Fibroblast of the conjunctiva (primary cell): Measurements from ENCODE around the gene CYSRT1.

ENCODE experiments used
- DNase-seq: peaks from one replicate; pipeline ENCODE4 v3.0.0-alpha.2; 2010; ENCODE audit warnings: low read depth

Gene CYSRT1, protein sequence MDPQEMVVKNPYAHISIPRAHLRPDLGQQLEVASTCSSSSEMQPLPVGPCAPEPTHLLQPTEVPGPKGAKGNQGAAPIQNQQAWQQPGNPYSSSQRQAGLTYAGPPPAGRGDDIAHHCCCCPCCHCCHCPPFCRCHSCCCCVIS

DNA sequence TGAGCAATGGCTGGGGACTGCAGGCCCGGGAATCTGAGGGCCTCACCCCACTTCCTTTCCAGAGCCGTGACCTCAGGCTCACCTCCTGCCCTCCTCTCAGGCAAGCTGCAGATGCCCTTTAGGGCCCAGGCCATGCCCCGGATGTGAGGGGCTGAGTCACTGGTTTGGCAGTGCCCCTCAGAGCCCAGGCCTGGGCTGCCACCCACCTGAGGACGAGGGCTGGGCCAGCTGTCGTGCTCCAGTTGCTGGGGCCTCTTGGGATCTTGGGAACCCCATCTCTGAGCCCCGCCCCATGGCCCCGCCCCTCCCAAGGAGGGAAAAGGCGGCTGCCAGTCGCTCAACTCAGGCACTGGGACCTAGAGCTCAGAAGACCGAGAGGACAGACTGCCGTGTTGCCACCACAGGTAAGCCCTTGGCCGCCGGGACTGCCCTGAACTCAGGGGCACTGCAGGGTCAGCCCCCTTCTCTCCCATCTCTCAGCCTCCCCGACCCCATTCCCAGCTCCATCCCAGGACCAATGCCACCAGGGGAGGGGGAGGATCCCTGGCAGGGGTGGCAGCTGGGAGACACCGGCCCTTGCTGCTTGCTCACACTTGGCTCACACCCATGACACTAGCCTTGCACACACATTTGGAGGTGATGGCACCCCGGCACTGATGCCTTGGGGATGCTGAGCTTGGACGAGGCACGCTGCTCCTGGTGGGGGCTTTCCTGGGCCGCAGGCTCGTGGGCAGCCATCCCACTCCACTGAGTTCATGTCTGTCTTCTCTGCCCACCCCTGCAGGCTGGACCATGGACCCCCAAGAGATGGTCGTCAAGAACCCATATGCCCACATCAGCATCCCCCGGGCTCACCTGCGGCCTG lies at the start of gene CYSRT1:
Gene CYSRT1 (plus strand): TSS at position 345 of the 865 bp plus-strand sequence. CDS start 448 bp downstream, at position 793.
- DNase-seq: no peak

DNA sequence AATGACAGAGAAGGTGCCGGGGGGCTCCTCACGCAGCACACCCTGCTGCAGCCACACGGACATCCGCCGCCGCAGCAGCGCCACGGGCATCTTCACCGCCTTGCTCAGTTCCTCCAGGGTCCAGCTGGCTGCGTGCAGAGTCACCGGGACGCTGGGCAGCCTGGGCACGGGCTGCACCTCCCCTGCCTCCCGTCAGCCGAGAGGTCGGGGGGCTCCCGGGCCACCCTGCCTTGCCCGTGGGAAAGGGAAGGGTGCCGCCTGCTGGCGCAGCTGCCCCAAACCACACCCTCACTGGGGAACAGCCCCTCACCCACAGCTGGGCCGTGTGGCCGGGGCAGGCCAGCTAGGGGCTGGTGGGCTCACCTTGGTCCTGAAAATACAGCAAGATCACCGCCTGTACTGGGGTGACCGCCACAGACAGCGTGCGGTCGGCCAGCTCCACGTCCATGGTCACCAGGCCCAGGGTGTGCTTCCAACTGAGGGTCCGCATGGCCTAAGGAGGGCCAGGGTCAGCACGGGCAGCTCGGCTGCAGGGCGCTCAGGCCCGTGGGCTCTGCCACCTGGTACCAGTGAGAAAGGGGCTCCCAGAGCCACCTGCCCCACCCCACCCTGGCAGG lies 49.5 kb upstream of the CYSRT1 start:
- no peak for DNase-seq

DNA sequence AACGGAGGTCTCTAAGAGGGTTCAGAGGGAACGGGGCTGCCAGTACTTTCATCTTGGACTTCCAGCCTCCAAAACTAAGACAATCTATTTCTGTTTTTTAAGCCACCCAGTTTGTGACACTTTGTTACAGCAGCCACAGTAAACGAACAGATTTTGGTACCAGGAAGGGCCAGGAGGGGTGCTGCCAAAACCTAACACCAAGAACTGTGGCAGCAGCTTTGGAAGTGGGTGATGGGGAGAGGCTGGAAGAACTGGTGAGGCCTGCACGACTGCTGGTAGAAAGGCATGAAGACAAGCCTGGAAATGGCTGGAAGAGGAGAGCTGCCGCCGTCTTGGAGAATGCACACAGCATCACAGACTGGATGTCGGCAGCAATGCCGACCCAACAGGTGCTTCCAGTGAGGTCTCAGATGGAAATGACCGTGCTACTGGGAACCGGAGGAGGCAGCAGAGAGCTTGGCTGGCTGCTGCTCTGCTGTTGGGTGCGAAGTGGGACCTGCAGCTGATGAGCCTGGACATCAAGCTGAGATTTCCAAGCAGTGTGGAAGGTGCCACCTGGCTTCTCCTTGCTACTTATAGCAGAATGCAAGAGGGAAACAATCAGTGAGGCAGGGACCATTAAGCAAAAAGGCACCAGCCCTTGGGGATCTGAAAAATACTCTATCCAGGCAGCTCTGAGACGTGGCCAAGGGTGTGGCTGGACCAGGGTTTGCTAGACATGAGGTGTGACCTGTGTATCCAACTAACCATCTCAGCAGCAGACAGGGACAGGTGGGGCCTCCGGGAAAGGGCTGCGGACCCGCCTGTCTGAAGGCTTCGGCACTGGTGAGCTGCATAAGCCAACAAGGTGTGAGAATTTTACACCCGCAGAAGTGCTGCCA lies 48.4 kb upstream of the CYSRT1 start:
- no peak for DNase-seq

DNA sequence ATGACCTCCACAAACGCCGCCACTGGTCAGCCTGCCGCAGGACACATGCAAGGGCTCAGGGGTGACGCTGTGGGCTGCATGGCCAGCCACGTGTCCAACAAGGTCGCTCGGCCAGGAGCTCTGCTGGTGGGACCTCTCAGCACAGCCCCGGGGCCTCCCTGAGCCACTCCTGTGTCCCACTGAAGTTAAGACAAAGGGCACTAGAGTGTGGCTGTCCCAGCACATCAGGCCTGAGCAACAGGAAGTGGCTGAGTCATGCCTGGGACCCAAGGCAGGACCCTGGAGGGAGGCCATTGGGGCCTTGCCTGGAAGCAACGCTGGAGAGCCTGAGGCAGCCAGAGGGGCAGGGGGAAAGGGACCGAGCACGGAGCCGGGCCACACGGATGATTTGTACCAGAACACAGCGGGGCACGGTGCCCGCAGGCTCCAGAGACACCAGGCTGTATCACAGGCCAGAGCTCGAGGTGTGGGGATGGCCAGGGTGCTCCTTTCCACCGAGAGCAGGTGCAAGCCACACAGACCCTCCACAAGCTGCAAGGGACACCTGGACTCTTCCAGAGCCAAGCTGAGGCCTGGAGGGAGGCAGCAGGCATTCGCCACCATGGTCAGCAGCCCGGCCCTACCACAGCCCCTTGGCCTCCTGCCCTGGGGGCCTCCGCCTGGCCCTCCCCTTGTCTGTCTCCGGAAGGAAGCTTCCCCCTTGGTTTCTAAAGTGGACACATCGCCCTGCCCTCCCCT lies 46.6 kb upstream of the CYSRT1 start:
- no peak for DNase-seq

DNA sequence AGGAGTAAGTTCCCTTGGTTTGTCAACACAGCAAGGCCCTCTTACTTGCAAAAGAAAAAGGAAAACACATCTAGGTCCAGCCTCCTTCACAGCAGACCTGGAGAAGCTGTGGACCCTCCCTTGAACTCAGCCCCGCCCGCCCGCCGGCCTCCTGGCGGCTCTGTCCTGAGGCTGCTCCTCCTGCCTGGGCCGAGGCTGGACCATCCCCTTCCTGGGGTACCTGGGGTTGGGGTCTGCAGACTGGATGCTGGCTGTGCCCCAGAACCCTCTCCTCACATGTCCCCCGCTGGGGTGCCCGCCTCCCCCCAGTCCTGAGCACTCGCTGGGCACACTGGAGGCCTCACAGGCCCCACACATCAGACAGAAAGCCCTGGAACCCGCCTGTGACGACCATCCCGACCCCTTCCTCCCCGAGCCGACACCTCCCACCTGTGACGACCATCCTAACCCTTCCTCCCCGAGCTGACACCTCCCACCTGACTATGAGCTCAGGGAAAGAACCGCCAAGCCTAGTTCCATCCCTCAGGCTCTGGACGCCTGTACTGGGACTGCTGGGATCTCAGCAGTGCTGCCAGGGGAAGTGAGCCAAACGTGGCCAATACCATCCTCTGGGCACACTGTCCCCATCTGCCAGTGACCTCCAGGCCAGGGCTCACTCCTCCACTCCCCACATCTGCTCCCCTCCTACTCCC lies 45.9 kb upstream of the CYSRT1 start:
- no peak for DNase-seq

DNA sequence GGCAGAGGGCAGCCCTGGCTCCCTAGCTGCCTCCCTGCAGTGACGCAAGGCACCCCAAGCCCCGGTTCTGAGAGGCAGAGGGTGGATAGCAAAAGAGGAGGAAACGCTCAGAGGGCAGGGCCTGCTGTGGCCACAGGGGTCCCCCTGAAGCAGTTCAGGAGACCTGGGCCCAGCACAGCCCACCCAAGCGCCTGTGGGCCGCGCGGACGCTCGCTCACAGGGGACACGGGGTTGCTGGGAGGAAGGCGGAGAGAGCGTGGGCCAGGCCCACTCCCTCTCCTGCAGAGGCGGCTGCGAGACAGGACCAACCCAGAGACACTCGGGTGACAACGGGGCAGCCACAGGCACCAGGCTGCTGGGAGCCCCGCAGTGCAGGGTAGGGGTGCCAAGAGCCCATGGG lies 45.2 kb upstream of the CYSRT1 start:
- DNase-seq: no peak

DNA sequence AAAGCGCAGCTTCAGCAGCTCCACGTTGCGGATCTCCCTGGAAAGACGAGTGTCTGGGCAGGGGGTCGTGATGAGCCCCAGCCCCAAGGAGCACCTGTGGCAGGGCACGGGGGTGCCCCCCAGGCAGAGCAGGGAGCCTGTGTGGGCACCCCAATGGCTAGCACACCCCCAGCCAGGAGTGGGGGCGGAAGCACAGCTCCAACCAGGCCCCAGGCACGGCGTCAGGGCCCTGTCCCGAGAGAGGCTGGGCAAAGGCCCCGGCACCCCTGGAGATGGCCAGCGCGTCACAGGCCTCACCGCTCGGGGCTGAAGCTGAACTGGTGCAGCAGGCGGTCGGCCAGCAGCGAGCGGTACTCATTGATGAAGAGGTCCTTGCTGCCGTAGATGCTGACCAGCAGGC lies 44.5 kb upstream of the CYSRT1 start:
- DNase-seq: no peak

DNA sequence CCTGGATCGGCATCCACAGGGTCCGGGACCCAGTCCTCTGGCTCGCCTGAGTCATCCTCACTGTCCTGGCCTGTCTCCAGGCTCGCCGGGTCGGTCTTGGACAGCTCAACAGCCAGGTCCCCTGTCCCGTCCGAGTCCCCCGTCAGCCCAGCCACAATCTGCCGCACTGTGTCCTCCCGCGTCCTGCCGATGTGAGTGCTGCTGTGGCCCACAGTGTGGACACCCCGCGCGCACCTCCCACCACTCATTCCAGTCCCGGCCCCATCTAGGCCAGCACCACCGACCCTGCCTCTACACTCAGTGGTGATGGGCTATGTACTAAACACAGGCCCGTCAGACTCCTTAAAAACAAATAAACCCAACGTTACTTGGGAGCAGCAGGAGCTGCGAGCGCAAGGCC lies 43.3 kb upstream of the CYSRT1 start:
- no peak for DNase-seq

DNA sequence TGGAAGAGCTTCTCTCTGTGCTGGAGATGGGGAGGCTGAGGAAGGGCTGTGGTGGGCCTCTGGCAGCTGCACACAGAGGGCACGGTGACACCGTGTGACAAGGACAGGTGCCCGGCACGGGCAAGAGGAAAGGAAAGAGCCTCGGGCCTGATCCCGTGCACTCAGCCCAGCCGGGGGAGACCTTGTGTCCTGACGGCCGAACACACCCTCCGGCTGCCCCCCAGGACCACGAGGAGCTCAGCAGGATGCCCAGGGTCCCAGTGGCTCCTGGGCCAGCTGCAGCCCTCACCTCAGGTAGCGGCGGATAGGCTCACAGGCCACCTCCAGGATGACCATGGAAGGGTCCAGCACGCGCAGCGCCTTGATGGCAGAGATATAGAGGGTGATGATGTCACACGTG lies 42.1 kb upstream of the CYSRT1 start:
- no peak for DNase-seq

DNA sequence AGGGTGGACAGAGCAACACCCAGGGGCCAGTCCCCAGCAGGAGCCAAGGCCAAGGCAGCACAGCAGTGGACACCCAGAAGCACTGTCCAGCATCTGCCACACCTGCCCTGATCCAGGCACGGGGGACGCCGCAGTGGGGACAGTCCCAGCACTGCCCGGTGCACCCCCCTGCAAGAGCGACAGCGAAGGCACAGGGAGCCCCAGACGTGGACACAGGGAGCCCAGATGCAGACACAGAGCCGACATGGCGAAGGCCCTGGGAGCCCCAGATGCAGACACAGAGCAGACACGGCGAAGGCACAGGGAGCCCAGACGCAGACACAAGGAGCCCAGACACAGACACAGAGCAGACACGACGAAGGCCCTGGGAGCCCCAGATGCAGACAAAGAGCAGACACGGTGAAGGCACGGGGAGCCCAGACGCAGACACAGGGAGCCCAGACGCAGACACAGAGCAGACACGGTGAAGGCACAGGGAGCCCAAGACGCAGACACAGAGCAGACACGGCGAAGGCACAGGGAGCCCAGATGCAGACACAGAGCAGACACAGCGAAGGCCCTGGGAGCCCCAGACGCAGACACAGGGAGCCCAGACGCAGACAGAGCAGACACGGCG lies 40.9 kb upstream of the CYSRT1 start:
- DNase-seq: no peak

DNA sequence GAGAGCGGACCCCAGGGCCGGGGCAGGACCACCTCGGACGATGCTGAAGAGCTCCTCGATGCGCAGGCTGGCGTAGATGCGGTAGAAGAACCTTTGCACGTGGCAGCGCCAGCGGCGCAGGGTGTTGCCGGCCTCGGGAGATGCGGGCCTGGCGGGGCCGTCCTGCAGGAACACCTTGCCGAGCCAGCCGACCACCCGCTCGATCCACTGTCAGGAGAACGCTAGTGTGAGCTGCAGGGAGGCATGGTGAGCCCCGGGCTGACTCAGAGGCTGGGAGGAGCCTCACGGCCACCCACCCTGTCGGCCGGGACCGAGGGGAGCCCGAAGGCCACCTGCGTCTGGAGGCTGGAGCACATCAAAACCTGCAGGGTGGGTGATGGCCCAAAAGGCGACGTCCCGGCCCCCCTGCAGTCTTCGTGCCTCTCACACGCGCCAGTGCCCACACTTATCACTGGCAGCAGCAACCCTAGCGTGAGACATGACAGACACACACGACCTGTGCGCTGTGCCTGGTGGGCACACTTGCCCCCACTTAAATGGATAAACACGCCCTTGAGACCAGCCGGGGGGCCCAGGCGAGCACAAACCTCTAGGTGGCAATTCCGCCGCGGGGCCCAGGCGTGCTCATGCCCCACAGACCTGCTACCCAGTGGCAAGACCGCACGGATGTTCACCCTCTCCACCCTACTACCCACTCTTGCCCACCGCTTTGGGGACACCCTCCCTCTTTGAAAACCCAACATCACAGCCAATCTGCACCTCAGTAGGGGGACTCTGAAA lies 39.9 kb upstream of the CYSRT1 start:
- DNase-seq: no peak

DNA sequence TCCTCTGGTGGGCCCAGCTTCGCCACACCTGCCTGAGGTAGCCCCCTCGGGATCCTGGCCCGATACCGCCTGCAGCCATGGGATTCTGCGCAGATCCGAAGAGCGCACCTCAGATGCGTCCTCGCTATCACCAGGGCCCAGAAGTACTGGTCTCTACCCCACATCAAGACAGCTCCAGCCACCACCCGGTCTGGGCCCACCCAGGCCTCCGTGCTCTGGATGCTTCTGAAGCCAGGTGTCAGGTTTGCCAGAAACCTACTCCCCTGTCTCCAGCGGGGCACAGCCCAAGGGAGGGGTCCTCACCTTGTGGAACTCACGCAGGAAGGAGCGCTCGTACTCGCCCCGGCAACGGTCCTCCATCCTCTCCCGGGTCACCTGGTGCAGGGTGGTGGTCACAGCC lies 39.1 kb upstream of the CYSRT1 start:
- no peak for DNase-seq

DNA sequence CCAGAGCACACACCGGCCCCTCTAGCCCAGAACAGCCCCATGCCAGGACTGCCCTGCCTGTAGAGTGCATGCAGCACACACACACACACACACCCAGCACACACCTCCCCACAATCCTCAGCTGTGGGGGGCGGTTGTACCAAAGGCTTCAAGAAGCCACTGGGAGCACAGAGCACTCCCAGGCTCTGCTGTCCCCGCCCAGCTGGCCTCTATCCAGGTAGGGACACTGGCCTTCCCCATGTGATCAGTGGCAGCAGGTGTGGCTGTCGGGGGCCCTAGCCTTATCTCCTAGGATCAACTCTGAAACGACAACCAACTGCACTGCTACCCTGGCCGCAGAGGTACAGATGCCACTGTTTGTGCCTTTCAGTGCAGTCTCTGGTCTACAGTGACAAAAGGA lies 38.6 kb upstream of the CYSRT1 start:
- DNase-seq: no peak

DNA sequence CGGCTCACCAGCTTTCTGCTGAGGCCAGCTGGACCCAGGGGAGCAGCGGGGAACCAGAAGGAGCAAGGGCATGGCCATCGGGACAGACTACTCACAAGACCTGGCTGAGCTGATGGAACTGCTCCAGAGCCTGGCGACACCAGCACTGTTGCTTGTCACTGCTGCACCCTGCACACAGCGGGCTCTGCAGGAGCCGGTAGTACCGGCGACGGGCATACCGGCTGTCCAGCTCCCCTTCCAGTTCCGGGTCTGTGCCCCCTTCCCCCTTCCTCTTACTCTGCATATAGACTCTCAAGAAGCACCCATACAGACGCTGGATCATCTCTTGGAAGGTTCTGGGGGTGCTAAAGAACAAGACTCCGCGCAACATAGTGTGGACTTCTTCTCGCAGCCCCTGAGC lies 37.6 kb upstream of the CYSRT1 start:
- no peak for DNase-seq

DNA sequence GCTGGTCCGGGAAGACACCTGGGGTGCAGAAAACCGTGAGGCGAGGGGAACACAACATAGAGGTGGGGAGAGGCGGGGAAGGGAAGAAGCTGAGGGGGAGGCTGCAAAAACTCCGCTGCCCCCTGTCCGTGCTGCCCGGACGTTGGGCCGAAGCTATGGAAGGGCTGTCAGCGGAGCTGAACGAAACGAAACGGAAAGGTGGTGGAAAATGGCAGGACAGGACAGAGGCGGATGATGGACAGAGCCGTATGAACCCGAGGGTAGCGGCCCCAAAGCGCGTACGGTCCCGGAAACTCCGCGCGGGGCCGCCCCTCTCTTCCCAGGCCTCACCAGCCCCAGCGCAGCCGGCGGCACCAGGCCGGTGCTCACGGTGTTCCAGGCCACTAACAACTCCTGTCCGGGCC lies 36.9 kb upstream of the CYSRT1 start:
- DNase-seq: no peak

DNA sequence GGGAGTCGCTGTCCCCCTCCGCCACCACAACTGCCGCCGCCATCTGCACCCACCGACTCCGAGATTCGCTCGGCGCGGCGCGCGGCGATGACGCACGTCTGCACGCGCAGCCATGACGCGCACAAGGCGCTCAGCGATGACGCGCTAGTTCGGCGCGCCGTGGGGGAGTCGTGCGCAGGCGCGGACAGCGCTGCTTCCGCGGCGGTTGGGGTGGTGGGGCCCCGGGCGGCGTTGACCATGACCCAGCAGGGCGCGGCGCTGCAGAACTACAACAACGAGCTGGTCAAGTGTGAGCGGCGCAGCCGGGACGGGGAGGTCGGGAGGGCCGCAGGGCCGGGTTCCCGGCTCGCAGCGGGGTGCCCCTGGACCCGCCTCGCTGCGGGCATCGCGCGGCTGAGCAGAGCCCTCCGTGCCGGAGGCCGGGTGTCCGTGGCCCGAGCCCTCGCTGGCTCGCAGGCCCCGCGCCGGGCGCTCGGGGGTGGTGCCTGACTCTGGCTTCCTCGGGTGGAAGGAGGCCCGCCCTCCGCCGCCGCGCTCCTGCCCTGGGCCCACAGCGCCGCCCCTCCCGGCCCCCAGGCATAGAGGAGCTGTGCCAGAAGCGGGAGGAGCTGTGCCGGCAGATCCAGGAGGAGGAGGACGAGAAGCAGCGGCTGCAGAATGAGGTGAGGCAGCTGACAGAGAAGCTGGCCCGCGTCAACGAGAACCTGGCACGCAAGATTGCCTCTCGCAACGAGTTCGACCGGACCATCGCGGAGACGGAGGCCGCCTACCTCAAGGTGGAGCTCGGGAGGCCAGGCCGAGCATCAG lies 36.3 kb upstream of the CYSRT1 start, which contains the start of the genes ANAPC2 and SSNA1:
Gene ANAPC2 (minus strand): TSS at position 71 of the 807 bp plus-strand sequence. CDS start 28 bp downstream, at position 43.
Gene SSNA1 (plus strand): TSS at position 187 of the 807 bp plus-strand sequence. CDS start 51 bp downstream, at position 238.
- DNase-seq: peak; percentile 88

DNA sequence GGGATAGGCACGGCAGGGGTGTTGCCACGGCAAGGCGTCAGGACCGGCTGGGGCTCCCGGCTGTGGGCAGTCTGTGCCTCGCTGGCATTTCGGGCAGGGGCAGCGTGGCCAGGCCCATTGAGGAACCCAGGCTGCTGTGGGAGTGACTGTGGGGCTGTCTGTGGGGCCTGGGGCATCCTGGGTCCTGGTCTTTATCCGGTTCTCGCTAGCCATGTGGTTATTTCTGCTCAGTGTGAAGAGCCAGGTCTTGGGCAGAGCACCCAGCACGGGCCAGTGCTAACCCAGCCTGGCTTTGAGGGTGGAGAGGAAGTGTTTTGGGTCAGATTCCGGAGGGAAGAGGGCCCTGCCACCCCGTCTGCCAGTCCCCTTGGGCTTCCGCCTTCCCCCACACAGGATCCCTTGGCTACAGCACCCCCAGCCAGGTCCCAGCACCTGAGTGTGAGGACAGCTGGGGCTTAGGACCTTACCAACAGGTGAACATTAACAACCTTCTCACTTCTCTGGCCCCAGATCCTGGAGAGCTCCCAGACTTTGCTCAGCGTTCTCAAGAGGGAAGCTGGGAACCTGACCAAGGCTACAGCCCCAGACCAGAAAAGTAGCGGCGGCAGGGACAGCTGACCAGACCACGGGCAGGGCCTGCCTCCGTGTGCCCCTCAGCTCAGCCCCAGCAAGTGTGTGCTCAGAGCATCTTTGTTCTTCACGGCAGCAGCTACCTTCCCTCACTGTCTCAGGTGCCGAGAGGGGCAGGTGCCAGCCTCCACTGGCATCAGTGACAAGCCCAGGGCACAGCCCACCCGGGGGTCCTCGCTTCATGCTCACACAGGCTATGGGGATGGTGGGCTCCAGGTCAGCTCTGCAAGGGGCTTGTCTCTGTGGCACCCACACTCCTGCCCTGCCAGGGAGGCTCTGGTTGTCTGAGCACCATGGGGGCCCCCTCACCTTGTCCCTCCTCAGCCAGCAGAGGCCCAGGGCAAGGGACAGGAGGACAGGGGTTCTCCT lies 35.4 kb upstream of the CYSRT1 start:
- no peak for DNase-seq
